Measurements from ENCODE around the gene CCT6A. TPM values are rescaled to one million over a fixed set of nuclear protein-coding genes. Genes with fewer than 3 reads are reported as not detected.
"Not testable (repeated sequence)": the region's sequence is repeated elsewhere in the genome, so short reads cannot be mapped to it uniquely, and the experiment has no call there.

Gene CCT6A
- total RNA-seq, 1 donor from 2014 or later, result 189 TPM

DNA sequence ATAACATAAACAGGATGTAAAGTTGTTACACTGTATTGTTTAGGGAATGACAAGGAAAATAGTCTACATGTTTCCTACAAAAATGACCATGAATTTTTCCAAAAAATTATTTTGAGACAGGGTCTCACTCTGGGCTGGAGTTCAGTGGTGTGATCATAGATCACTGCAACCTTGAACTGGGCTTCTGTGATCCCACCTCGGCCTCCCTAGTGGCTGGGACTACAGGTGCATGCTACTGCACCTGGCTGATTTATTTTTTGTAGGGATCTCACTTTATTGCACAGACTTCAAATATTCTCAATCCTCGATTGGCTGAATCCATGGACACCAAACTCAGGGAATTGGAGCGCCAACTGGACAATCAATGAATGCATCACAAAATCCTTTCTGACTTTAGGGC, 48.1 kb downstream of the CCT6A start:
- DNase-seq, result no peak

DNA sequence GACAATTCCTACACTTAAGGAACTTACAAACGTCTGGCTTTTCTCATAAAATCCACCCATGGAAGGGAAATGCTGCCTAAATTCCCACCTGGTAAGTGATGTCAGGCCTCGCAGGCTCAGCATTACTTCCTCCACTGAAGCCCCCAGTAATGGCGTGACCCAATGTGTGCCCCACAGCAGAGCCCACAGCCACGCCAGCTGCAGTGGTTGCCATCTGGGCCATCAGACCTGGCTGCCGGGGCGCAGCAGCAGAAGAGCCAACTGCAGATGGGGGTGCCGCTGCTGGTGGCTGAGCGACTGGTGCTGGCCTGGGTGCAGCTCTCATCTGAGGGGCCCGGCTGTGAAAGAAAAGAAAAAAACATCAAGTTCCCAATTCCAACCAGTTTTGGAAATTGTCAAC, 52.6 kb downstream of the CCT6A start:
- DNase-seq, result not testable (repeated sequence)

DNA sequence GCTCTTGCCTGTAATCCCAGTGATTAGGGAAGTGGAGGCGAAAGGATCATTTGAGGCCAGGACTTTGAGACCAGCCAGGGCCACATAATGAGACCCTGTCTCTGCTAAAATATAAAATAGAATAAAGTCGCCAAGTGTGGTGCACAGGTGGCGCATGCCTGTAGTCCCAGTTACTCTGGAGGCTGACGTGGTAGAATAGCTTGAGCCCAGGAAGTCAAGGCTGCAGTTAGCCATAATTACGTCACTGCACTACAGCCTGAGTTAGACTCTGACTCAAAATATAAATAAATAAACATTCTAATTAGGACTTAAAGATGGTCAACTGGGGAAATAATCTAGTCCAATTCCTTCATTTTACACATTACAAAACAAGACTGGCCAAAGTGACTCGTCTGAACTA, 53.9 kb downstream of the CCT6A start:
- no peak for DNase-seq

DNA sequence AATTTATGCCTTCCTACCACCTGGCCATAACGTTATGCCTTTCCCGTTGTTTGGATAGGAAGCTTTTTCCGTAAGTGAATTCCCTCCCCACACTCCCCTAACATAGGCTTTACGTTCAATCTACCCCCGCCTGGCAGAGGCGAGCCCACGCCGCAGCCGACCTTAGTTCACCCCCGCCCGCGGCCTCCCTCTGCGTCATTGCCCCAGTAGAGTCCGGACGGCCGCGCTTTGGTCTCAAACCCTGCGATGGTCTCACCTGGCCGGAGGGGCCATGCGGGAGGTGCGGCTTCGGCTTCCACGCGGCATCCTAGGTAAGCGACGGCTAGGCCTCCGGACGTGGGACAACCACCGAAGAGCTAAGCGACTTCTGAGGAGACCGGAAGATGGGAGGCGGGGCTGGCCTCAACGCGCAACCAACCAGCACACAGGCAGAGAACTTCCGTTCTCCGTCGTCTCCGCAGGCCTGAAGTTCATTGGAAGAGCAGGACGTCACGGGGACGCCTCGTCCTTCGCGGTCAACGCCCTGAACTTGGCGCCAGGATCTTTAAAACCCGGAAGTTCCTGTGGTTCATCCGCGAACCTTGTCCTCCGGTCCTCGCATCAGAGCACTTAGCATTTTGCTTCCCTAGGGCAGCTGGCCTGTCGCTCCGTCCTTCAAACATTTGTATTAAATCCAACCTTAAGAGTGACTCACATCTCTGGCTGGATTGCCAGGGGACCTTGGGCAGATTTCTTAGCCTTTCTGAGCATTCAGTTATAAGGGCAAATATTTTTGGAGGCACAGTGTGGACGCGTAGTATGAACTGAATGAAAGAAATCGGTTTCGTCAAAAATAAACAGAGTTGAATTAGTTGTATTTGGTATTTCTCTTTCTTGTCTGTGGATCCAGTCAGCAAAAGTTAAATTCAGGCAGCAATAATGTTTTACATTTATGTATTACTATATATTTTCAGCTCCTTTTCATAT, 54.8 kb downstream of the CCT6A start, which contains the start of gene CHCHD2:
CHCHD2 (minus strand) TSS at position 369 of the 966 bp plus-strand sequence; CDS start at position 306, 63 bp downstream.
- peak; percentile 96 for DNase-seq

DNA sequence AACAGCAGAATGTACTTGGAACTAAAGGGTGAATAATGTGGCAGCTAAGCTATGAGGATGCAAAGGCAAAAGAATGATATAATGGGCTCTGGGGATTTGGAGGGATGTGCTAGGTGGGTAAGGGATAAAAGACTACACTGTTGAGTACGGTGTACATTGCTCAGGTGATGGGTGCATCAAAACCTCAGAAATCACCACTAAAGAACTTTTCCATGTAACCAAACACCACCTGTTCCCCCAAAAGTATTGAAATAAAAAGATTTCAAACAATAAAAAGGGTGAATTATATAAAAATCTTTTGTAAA, 56.3 kb downstream of the CCT6A start:
- DNase-seq, result no peak

DNA sequence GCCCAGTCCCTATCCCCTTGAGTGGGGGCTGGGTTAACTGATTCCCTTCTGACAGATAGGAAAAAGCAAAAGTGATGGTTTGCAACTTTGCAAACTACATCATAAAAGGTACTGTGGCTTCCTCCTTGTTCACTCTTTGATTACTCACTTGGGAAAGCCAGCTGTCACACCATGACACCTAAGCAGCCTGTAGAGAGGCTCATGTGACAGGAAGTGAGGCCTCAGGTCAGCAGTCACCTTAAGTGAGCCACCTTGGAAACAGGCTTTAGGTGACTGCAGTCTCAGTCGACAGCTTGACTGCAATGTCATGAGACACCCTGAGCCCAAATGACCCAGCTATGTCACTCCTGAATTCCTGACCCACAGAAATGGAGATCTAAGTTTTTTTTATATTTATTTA, 59.0 kb downstream of the CCT6A start:
- no peak for DNase-seq

DNA sequence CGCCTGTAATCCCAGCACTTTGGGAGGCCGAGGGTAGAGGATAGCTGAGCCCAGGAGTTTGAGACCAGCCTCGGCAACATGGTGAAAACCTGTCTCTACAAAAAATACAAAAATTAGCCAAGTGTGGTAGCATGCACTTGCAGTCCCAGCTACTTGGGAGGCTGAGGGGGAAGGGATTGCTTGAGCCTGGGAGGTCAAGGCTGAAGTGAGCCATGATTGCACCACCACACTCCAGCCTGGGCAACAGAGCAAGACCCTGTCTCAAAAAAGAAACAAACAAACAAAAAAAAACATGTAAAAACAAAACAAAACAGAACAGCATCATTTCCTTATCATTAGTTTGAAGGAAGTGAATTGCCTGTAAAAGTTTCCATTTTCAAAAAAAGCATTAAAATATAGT, 60.7 kb downstream of the CCT6A start:
- not testable (repeated sequence) for DNase-seq

Small RNA genes lying within 50 kb of the gene (small RNA-seq; reads per million reads assigned to genes)
- not detected for gene SNORA15
- gene SNORA22B, result not detected

Other genes starting within 250 kb of the CCT6A start
- not detected for gene SEPTIN14, start 189.0 kb upstream of the CCT6A start, total RNA-seq
- 49.6 TPM for gene ZNF713, start 164.3 kb upstream of the CCT6A start, total RNA-seq
- 32.3 TPM for gene MRPS17, start 99.9 kb upstream of the CCT6A start, total RNA-seq
- 29.3 TPM for gene NIPSNAP2, start 87.2 kb upstream of the CCT6A start, total RNA-seq
- 19.8 TPM for gene PSPH, start 321 bp upstream of the CCT6A start, total RNA-seq
- gene SUMF2, start 12.5 kb downstream of the CCT6A start, total RNA-seq, result 71.3 TPM
- 3.6 TPM for gene PHKG1, start 41.2 kb downstream of the CCT6A start, total RNA-seq
- gene CHCHD2, start 54.7 kb downstream of the CCT6A start, total RNA-seq, result 158 TPM
- 0.62 TPM for gene NUPR2, start 64.7 kb downstream of the CCT6A start, total RNA-seq